HepG2 (cell line): ENCODE data around the gene SCAF8. TPM values are rescaled to one million over a fixed set of nuclear protein-coding genes. Genes with fewer than 3 reads are reported as not detected.
A peak's percentile ranks its signal among the peaks of the same experiment; 100 is the strongest.

Experiments
- ATAC-seq: fragments of 200-7000 bp; cut with Tn5 transposase; 3 replicates; pipeline ENCODE4 v1.9.1; 2020; ENCODE audit warnings: mild to moderate bottlenecking, moderate library complexity
- Bru-seq: library from RNA; stranded (reverse); fragments of 400-500 nt; gene quantifications from one replicate; lab custom pipeline; 2021; lab: Mats Ljungman, UMichigan
- BruChase-seq, 2 experiments: library from RNA; stranded (reverse); fragments of 400-500 nt; gene quantifications; one replicate each; lab custom pipeline; 2021; lab: Mats Ljungman, UMichigan
- BruUV-seq: library from RNA; stranded (reverse); fragments of 400-500 nt; replicated peaks from 2 replicates; lab custom pipeline; 2021; lab: Mats Ljungman, UMichigan
- CTCF ChIA-PET: fragments of 300-600 bp; formaldehyde crosslinking; extraction: SDS; loops from one replicate; lab custom pipeline; 2021; ENCODE audit warnings: low total read pairs, inconsistent platforms, low intra/inter-chr PET ratio; lab: Yijun Ruan, JAX
- POLR2A ChIA-PET: fragments of 350-600 bp; sonication (Branson Sonifier 250); formaldehyde crosslinking; loops from one replicate; lab custom pipeline; 2020; ENCODE audit warnings: antibody characterized with exemption, inconsistent platforms; lab: Yijun Ruan, JAX
- DNase-seq: peaks from one replicate; pipeline ENCODE4 v3.0.0-alpha.2; 2015; ENCODE audit warnings: low spot score
- FAIRE-seq: peaks from 3 replicates; lab custom pipeline; 2011; peaks lifted over from hg19 to GRCh38; lab: Jason Lieb, UNC
- H2AFZ ChIP-seq: one replicate; pipeline ENCODE4 v1.6.1; 2011; ENCODE audit warnings: low read length, inconsistent platforms
- H3K27ac ChIP-seq: fragments of 300-600 bp; 3 replicates; pipeline ENCODE4 v1.8.0; 2011; ENCODE audit warnings: mixed run types, mild to moderate bottlenecking, mixed read lengths, low read length, inconsistent platforms; ENCODE audit not compliant: insufficient read depth; ENCODE audit errors: extremely low read length
- H3K27me3 ChIP-seq, 2 experiments: fragments of 200-600 bp in 1 of 2; 2 replicates in 1 of 2; 3 replicates in 1 of 2; pipeline versions ENCODE4 v1.6.0 to v1.8.0; 2011; ENCODE audit warnings: low read length in 2 of 2, mild to moderate bottlenecking in 2 of 2, moderate library complexity in 2 of 2, inconsistent platforms in 1 of 2; ENCODE audit not compliant: insufficient read depth in 2 of 2, control insufficient read depth in 1 of 2
- H3K36me3 ChIP-seq, 2 experiments: fragments of 200-600 bp in 1 of 2; replicated peaks in 1 of 2; 2 replicates in 1 of 2; 3 replicates in 1 of 2; pipeline versions ENCODE4 v1.5.1 to v1.8.0; 2011; ENCODE audit warnings: low read length in 2 of 2, inconsistent platforms in 1 of 2; ENCODE audit not compliant: insufficient read depth in 2 of 2, control insufficient read depth in 1 of 2
- H3K4me1 ChIP-seq: 2 replicates; pipeline ENCODE4 v1.5.1; 2012; ENCODE audit warnings: low read length, inconsistent platforms; ENCODE audit not compliant: insufficient read depth
- H3K4me2 ChIP-seq: 2 replicates; pipeline ENCODE4 v1.6.0; 2011; ENCODE audit warnings: low read depth, low read length, inconsistent platforms
- H3K4me3 ChIP-seq, 3 experiments: fragments of 200-600 bp in 1 of 3; sonication (generic), shearing (Covaris generic) in 1 of 3; replicated peaks in 1 of 3; 2 replicates each; pipeline ENCODE4 v1.5.1; 2011 to 2016; ENCODE audit warnings: low read length in 3 of 3, inconsistent platforms in 2 of 3, low read depth in 2 of 3, mild to moderate bottlenecking in 2 of 3, control low read depth in 1 of 3, mixed read lengths in 1 of 3; ENCODE audit not compliant: insufficient read depth in 1 of 3
- H3K79me2 ChIP-seq: one replicate; pipeline ENCODE4 v1.6.1; 2011; ENCODE audit warnings: low read length, inconsistent platforms; ENCODE audit not compliant: insufficient read depth
- H3K9ac ChIP-seq: 2 replicates; pipeline ENCODE4 v1.6.0; 2011; ENCODE audit warnings: mild to moderate bottlenecking, low read depth, low read length, inconsistent platforms; ENCODE audit not compliant: insufficient read depth
- H3K9me3 ChIP-seq: 2 replicates; pipeline ENCODE4 v1.5.1; 2012; ENCODE audit warnings: mild to moderate bottlenecking, low read length
- H4K20me1 ChIP-seq: 2 replicates; pipeline ENCODE4 v1.6.0; 2011; ENCODE audit warnings: inconsistent platforms, mild to moderate bottlenecking, low read length, moderate library complexity; ENCODE audit not compliant: insufficient read depth
- ARHGAP35 ChIP-seq: sonication (generic); formaldehyde crosslinking; IDR thresholded peaks from 2 replicates; pipeline ENCODE4 v1.9.0; 2022; ENCODE audit warnings: mild to moderate bottlenecking, inconsistent platforms, moderate library complexity, missing genetic modification reagents, borderline replicate concordance
- NFKB2 ChIP-seq: sonication (generic); formaldehyde crosslinking; IDR thresholded peaks from 2 replicates; pipeline ENCODE4 v1.4.0; 2020; ENCODE audit warnings: missing genetic modification reagents, borderline replicate concordance
- POLR2A ChIP-seq, 2 experiments: IDR thresholded peaks; 2 replicates each; pipeline ENCODE4 v1.6.1; 2011; ENCODE audit warnings: low read depth in 2 of 2, low read length in 2 of 2, mild to moderate bottlenecking in 1 of 2, moderate library complexity in 1 of 2; ENCODE audit not compliant: insufficient read depth in 1 of 2
- SMYD3 ChIP-seq: sonication (generic); formaldehyde crosslinking; IDR thresholded peaks from 2 replicates; pipeline ENCODE4 v1.8.1; 2023; ENCODE audit warnings: mild to moderate bottlenecking, missing genetic modification reagents
- SRF ChIP-seq: IDR thresholded peaks from 2 replicates; pipeline ENCODE4 v1.6.1; 2011; ENCODE audit warnings: mild to moderate bottlenecking, low read depth, low read length, moderate library complexity
- XRCC5 ChIP-seq: fragments of 200-400 bp; formaldehyde crosslinking; optimal IDR thresholded peaks from 2 replicates; pipeline ENCODE3; 2017; ENCODE audit warnings: mild to moderate bottlenecking, low read length
- ZNF337 ChIP-seq: sonication (generic); formaldehyde crosslinking; IDR thresholded peaks from 2 replicates; pipeline ENCODE4 v1.5.1; 2020; ENCODE audit warnings: missing genetic modification reagents, low read depth, mild to moderate bottlenecking, borderline replicate concordance
- ZNF503 ChIP-seq: sonication (generic); formaldehyde crosslinking; IDR thresholded peaks from 2 replicates; pipeline ENCODE4 v1.4.0; 2020; ENCODE audit warnings: missing genetic modification reagents
- ZNF772 ChIP-seq: sonication (generic); formaldehyde crosslinking; IDR thresholded peaks from 2 replicates; pipeline ENCODE4 v1.5.0; 2020; ENCODE audit warnings: mild to moderate bottlenecking, missing genetic modification reagents
- ZNF781 ChIP-seq: sonication (generic); formaldehyde crosslinking; IDR thresholded peaks from 2 replicates; pipeline ENCODE4 v1.5.1; 2020; ENCODE audit warnings: borderline replicate concordance, mild to moderate bottlenecking, missing genetic modification reagents; ENCODE audit errors: not compliant biosample characterization
- ZNF788 ChIP-seq: sonication (generic); formaldehyde crosslinking; IDR thresholded peaks from 2 replicates; pipeline ENCODE4 v1.5.0; 2020; ENCODE audit warnings: mild to moderate bottlenecking, missing genetic modification reagents, borderline replicate concordance
- ZSCAN25 ChIP-seq: sonication (generic); formaldehyde crosslinking; IDR thresholded peaks from 2 replicates; pipeline ENCODE4 v1.8.0; 2022; ENCODE audit warnings: mild to moderate bottlenecking, missing genetic modification reagents
- WGBS: methylation state at CpG from one replicate; pipeline ENCODE4 v1.1.6; 2017; ENCODE audit warnings: low lambda C conversion rate; 5-methylcytosine and 5-hydroxymethylcytosine counted together
- in situ Hi-C: cut with HindIII; loops from 2 replicates; pipeline ENCODE4 v1.10.0; 2017; ENCODE audit warnings: low pct_unique_long_range_greater_than_20kb; ENCODE audit not compliant: extremely low pct_ligation_motif_present
- intact Hi-C: fragments of 100-400 bp; cut with micrococcal nuclease; formaldehyde crosslinking; loops from one replicate; pipeline ENCODE4 v1.10.0; 2022; ENCODE audit not compliant: unreplicated experiment
- long read RNA-seq, 2 experiments: library from RNA in 1 of 2; library from polyadenylated mRNA in 1 of 2; stranded (forward) in 1 of 2; unstranded in 1 of 2; transcript quantifications; one replicate each; pipeline ENCODE4 v2.0.0, GENCODE V29; 2019 to 2022
- polyA minus RNA-seq, 3 experiments: library from RNA; depleted of rRNA, polyadenylated mRNA; stranded (reverse); fragments of >200 nt; gene quantifications; 2 replicates each; pipeline ENCODE4 v1.2.3, GENCODE V29; 2011; ENCODE audit warnings: low replicate concordance in 1 of 3
- polyA plus RNA-seq, 8 experiments: library from polyadenylated mRNA; depleted of rRNA in 3 of 8; stranded (reverse) in 7 of 8; unstranded in 1 of 8; fragments of >200 nt; fragmentation: Illumina TruSeq in 4 of 8; extraction: Trizol in 4 of 8; gene quantifications; 2 replicates each; pipeline versions ENCODE4 v1.2.1 to v1.2.3, GENCODE V29; 2011 to 2016; ENCODE audit warnings: low read depth in 4 of 8, missing spikeins in 1 of 8, mixed read lengths in 1 of 8; ENCODE audit not compliant: insufficient read depth in 1 of 8
- total RNA-seq, 5 experiments: library from RNA; depleted of rRNA; stranded (reverse); fragments of >200 nt; fragmentation: Illumina TruSeq; extraction: Trizol; gene quantifications; 2 replicates each; pipeline ENCODE4 v1.2.3, GENCODE V29; 2016; ENCODE audit warnings: low read depth in 1 of 5

SCAF8 gene
- 40.8 and 47.3 TPM in 2 replicates for total RNA-seq (2016; rRNA removed; fragmentation: Illumina TruSeq; extraction: Trizol)
- total RNA-seq (2016; cell fraction: cytosol; rRNA removed; fragmentation: Illumina TruSeq; extraction: Trizol; ENCODE audit: low read depth), result 26.0 and 29.0 TPM in 2 replicates
- 40.5 and 41.2 TPM in 2 replicates for total RNA-seq (2016; cell fraction: insoluble cytoplasmic fraction; rRNA removed; fragmentation: Illumina TruSeq; extraction: Trizol)
- 28.7 and 35.1 TPM in 2 replicates for total RNA-seq (2016; cell fraction: membrane; rRNA removed; fragmentation: Illumina TruSeq; extraction: Trizol)
- 50.1 and 57.5 TPM in 2 replicates for total RNA-seq (2016; cell fraction: nucleus; rRNA removed; fragmentation: Illumina TruSeq; extraction: Trizol)
- polyA plus RNA-seq (2011; rRNA removed), result 15.3 and 15.9 TPM in 2 replicates
- 8.6 and 12.5 TPM in 2 replicates for polyA plus RNA-seq (2011; cell fraction: cytosol; rRNA removed)
- 18.2 and 21.0 TPM in 2 replicates for polyA plus RNA-seq (2011; cell fraction: nucleus; rRNA removed)
- polyA plus RNA-seq (2012), result 18.5 and 22.9 TPM in 2 replicates
- 1.1 and 1.3 TPM in 2 replicates for polyA plus RNA-seq (2016; cell fraction: cytosol; fragmentation: Illumina TruSeq; extraction: Trizol; ENCODE audit: low read depth)
- polyA plus RNA-seq (2016; cell fraction: insoluble cytoplasmic fraction; fragmentation: Illumina TruSeq; extraction: Trizol; ENCODE audit: low read depth), result 29.6 and 35.5 TPM in 2 replicates
- polyA plus RNA-seq (2016; cell fraction: membrane; fragmentation: Illumina TruSeq; extraction: Trizol; ENCODE audit: low read depth), result 4.5 and 5.1 TPM in 2 replicates
- polyA plus RNA-seq (2016; cell fraction: nucleus; fragmentation: Illumina TruSeq; extraction: Trizol; ENCODE audit: insufficient read depth, low read depth), result 46.1 and 46.5 TPM in 2 replicates
- 13.0 and 26.4 TPM in 2 replicates for polyA minus RNA-seq (2011; rRNA and poly(A)+ RNA removed; ENCODE audit: low replicate concordance)
- polyA minus RNA-seq (2011; cell fraction: cytosol; rRNA and poly(A)+ RNA removed), result 29.2 and 29.5 TPM in 2 replicates
- 91.9 and 92.7 TPM in 2 replicates for polyA minus RNA-seq (2011; cell fraction: nucleus; rRNA and poly(A)+ RNA removed)
- Bru-seq, nascent RNA, result percentile 97 among the genes with signal in this experiment
- percentile 92 among the genes with signal in this experiment for BruChase-seq, experiment 1, labeled RNA remaining after a 6-hour chase
- BruChase-seq, experiment 2, labeled RNA remaining after a 2-hour chase, result percentile 94 among the genes with signal in this experiment
- long read RNA-seq, experiment 1, partial matches to known transcripts, result 2 of 6 reads
- long read RNA-seq, experiment 1, other reads (novel, unspliced or antisense), result 4 of 6 reads
- long read RNA-seq, experiment 2, partial matches to known transcripts, result 33 of 44 reads
- long read RNA-seq, experiment 2, other reads (novel, unspliced or antisense), result 11 of 44 reads

GRCh38 chr6:154733183-154733625 is at the start of gene SCAF8:
Gene SCAF8, plus strand, starts transcription at chr6:154733416. Its CDS starts 485 bp downstream, at chr6:154733901.
- CTCF ChIA-PET, result interaction anchor here (1.8 to 2.7 kb wide), 2 partner anchors 57 to 72 kb away, joined by 10 to 11 read pairs; no protein-coding TSS in a partner anchor
- peaks cover 5 to 16% of the 10 kb centered on the region in 2 experiments; a peak in 2 of 5 replicates for H3K36me3 ChIP-seq
- 2% methylated on average over 30 of the region's 61 CpGs for WGBS
- DNase-seq (peak; percentile 73), ATAC-seq (peak; percentile 85), FAIRE-seq (no peak)
- peaks cover 49% of the 10 kb centered on the region for H3K4me1 ChIP-seq
- H3K27ac ChIP-seq, result peak within 1 kb of the TSS; percentile 99
- no TSS peak for BruUV-seq
- intact Hi-C loops (loop anchor here (1.0 to 5.0 kb wide), 3 partner anchors 58 to 221 kb away; partner anchors contain the start of gene CNKSR3), in situ Hi-C loops (no loop called here)
- H3K9me3 ChIP-seq, result no peaks in the 10 kb centered on the region
- H3K4me2 ChIP-seq, result peak within 1 kb of the TSS; percentile 81
- H2AFZ ChIP-seq, result peak within 1 kb of the TSS; percentile 94
- no peaks in the 10 kb centered on the region; a peak in 2 of 5 replicates for H3K27me3 ChIP-seq
- peaks cover 38% of the 10 kb centered on the region for H4K20me1 ChIP-seq
- H3K4me3 ChIP-seq, result peak within 1 kb of the TSS; percentile 75 to 96 (median 81)
- POLR2A ChIA-PET, result no interaction called here
- H3K79me2 ChIP-seq, result peaks cover 41% of the 10 kb centered on the region
- peak within 1 kb of the TSS; percentile 99 for H3K9ac ChIP-seq
- TF ChIP-seq ARHGAP35 (CRISPR knock-in tag), result no peak
- TF ChIP-seq SRF, result no peak
- no peak for TF ChIP-seq NFKB2 (CRISPR knock-in tag)
- TF ChIP-seq SMYD3 (CRISPR knock-in tag), result no peak; the same call in 1 of the 2 replicates
- TF ChIP-seq ZNF337, result no peak
- TF ChIP-seq ZNF772 (CRISPR knock-in tag), result 0 out of 2 replicates have a peak, but pooled peaks have one; percentile 4
- no peak; the same call in 1 of the 2 replicates for TF ChIP-seq ZNF503 (CRISPR knock-in tag)
- TF ChIP-seq XRCC5, result peak; percentile 73
- no peak for TF ChIP-seq ZNF788
- peak; percentile 1 for TF ChIP-seq ZNF781 (CRISPR knock-in tag)
- no peak for TF ChIP-seq ZSCAN25 (CRISPR knock-in tag)
- peak; percentile 75 to 89 for TF ChIP-seq POLR2A (IDR thresholded peaks at IDR 0.05; ENCODE audit: insufficient read depth in 1 of 2, low read depth in 2 of 2, low read length in 2 of 2)
